ENCODE measurements around the gene NECTIN1.

NECTIN1 gene

GRCh38 chr11:119644502-119644901, 84.5 kb downstream of the NECTIN1 start:
- Histone ChIP-seq H3K4me1 (ENCODE audit: control insufficient read depth, insufficient read depth, low read length, poor library complexity, severe bottlenecking) (no peaks in the 10 kb centered on the region), H3K27me3 (replicated peaks; ENCODE audit: control insufficient read depth, insufficient read depth, low read length, poor library complexity, severe bottlenecking) (no peaks in the 10 kb centered on the region), H3K9me3 (ENCODE audit: control insufficient read depth, low read length) (no peaks in the 10 kb centered on the region), H3K4me3 (ENCODE audit: insufficient read depth, low read depth, low read length, poor library complexity, severe bottlenecking) (no peak overlapping the region), H3K36me3 (ENCODE audit: control insufficient read depth, insufficient read depth, low read length) (no peaks in the 10 kb centered on the region), H3K27ac (ENCODE audit: insufficient read depth, low read length, poor library complexity, severe bottlenecking) (no peak overlapping the region)
- DNase-seq = no peak

GRCh38 chr11:119643876-119644225, 85.1 kb downstream of the NECTIN1 start:
- Histone ChIP-seq H3K4me1 (ENCODE audit: control insufficient read depth, insufficient read depth, low read length, poor library complexity, severe bottlenecking) (no peaks in the 10 kb centered on the region), H3K4me3 (ENCODE audit: insufficient read depth, low read depth, low read length, poor library complexity, severe bottlenecking) (no peak overlapping the region), H3K9me3 (ENCODE audit: control insufficient read depth, low read length) (no peaks in the 10 kb centered on the region), H3K27ac (ENCODE audit: insufficient read depth, low read length, poor library complexity, severe bottlenecking) (no peak overlapping the region), H3K27me3 (replicated peaks; ENCODE audit: control insufficient read depth, insufficient read depth, low read length, poor library complexity, severe bottlenecking) (no peaks in the 10 kb centered on the region), H3K36me3 (ENCODE audit: control insufficient read depth, insufficient read depth, low read length) (no peaks in the 10 kb centered on the region)
- DNase-seq = no peak

- Histone ChIP-seq H3K27ac (ENCODE audit: insufficient read depth, low read length, poor library complexity, severe bottlenecking) (no peak overlapping the region), H3K36me3 (ENCODE audit: control insufficient read depth, insufficient read depth, low read length) (no peaks in the 10 kb centered on the region), H3K4me3 (ENCODE audit: insufficient read depth, low read depth, low read length, poor library complexity, severe bottlenecking) (no peak overlapping the region), H3K4me1 (ENCODE audit: control insufficient read depth, insufficient read depth, low read length, poor library complexity, severe bottlenecking) (no peaks in the 10 kb centered on the region), H3K27me3 (replicated peaks; ENCODE audit: control insufficient read depth, insufficient read depth, low read length, poor library complexity, severe bottlenecking) (no peaks in the 10 kb centered on the region), H3K9me3 (ENCODE audit: control insufficient read depth, low read length) (no peaks in the 10 kb centered on the region)
- no peak for DNase-seq
Measured at GRCh38 chr11:119643212-119643875, 85.7 kb downstream of the NECTIN1 start.

GRCh38 chr11:119641983-119642745, 86.8 kb downstream of the NECTIN1 start:
- no peaks in the 10 kb centered on the region for H3K27me3 ChIP-seq (replicated peaks; ENCODE audit: control insufficient read depth, insufficient read depth, low read length, poor library complexity, severe bottlenecking)
- H3K9me3 ChIP-seq (ENCODE audit: control insufficient read depth, low read length) = no peaks in the 10 kb centered on the region
- H3K4me1 ChIP-seq (ENCODE audit: control insufficient read depth, insufficient read depth, low read length, poor library complexity, severe bottlenecking) = no peaks in the 10 kb centered on the region
- H3K36me3 ChIP-seq (ENCODE audit: control insufficient read depth, insufficient read depth, low read length) = no peaks in the 10 kb centered on the region
- no peak for DNase-seq
- no peak overlapping the region for H3K27ac ChIP-seq (ENCODE audit: insufficient read depth, low read length, poor library complexity, severe bottlenecking)
- no peak overlapping the region for H3K4me3 ChIP-seq (ENCODE audit: insufficient read depth, low read depth, low read length, poor library complexity, severe bottlenecking)

- H3K9me3 ChIP-seq (ENCODE audit: control insufficient read depth, low read length) = no peaks in the 10 kb centered on the region
- H3K36me3 ChIP-seq (ENCODE audit: control insufficient read depth, insufficient read depth, low read length) = no peaks in the 10 kb centered on the region
- H3K4me3 ChIP-seq (ENCODE audit: insufficient read depth, low read depth, low read length, poor library complexity, severe bottlenecking) = no peak overlapping the region
- H3K27ac ChIP-seq (ENCODE audit: insufficient read depth, low read length, poor library complexity, severe bottlenecking) = no peak overlapping the region
- no peaks in the 10 kb centered on the region for H3K4me1 ChIP-seq (ENCODE audit: control insufficient read depth, insufficient read depth, low read length, poor library complexity, severe bottlenecking)
- no peaks in the 10 kb centered on the region for H3K27me3 ChIP-seq (replicated peaks; ENCODE audit: control insufficient read depth, insufficient read depth, low read length, poor library complexity, severe bottlenecking)
- no peak for DNase-seq
Measured at GRCh38 chr11:119640541-119640940, 88.5 kb downstream of the NECTIN1 start.

GRCh38 chr11:119639642-119640205, 89.3 kb downstream of the NECTIN1 start:
- Histone ChIP-seq H3K4me3 (ENCODE audit: insufficient read depth, low read depth, low read length, poor library complexity, severe bottlenecking) (no peak overlapping the region), H3K27me3 (replicated peaks; ENCODE audit: control insufficient read depth, insufficient read depth, low read length, poor library complexity, severe bottlenecking) (no peaks in the 10 kb centered on the region), H3K27ac (ENCODE audit: insufficient read depth, low read length, poor library complexity, severe bottlenecking) (no peak overlapping the region), H3K4me1 (ENCODE audit: control insufficient read depth, insufficient read depth, low read length, poor library complexity, severe bottlenecking) (no peaks in the 10 kb centered on the region), H3K36me3 (ENCODE audit: control insufficient read depth, insufficient read depth, low read length) (no peaks in the 10 kb centered on the region), H3K9me3 (ENCODE audit: control insufficient read depth, low read length) (no peaks in the 10 kb centered on the region)
- DNase-seq = no peak

GRCh38 chr11:119638851-119639250, 90.1 kb downstream of the NECTIN1 start:
- Histone ChIP-seq H3K4me3 (ENCODE audit: insufficient read depth, low read depth, low read length, poor library complexity, severe bottlenecking) (no peak overlapping the region), H3K4me1 (ENCODE audit: control insufficient read depth, insufficient read depth, low read length, poor library complexity, severe bottlenecking) (no peaks in the 10 kb centered on the region), H3K27me3 (replicated peaks; ENCODE audit: control insufficient read depth, insufficient read depth, low read length, poor library complexity, severe bottlenecking) (no peaks in the 10 kb centered on the region), H3K36me3 (ENCODE audit: control insufficient read depth, insufficient read depth, low read length) (no peaks in the 10 kb centered on the region), H3K27ac (ENCODE audit: insufficient read depth, low read length, poor library complexity, severe bottlenecking) (no peak overlapping the region), H3K9me3 (ENCODE audit: control insufficient read depth, low read length) (no peaks in the 10 kb centered on the region)
- DNase-seq = no peak

GRCh38 chr11:119637481-119637880, 91.5 kb downstream of the NECTIN1 start:
- H3K36me3 ChIP-seq (ENCODE audit: control insufficient read depth, insufficient read depth, low read length) = no peaks in the 10 kb centered on the region
- no peaks in the 10 kb centered on the region for H3K4me1 ChIP-seq (ENCODE audit: control insufficient read depth, insufficient read depth, low read length, poor library complexity, severe bottlenecking)
- no peaks in the 10 kb centered on the region for H3K27me3 ChIP-seq (replicated peaks; ENCODE audit: control insufficient read depth, insufficient read depth, low read length, poor library complexity, severe bottlenecking)
- no peaks in the 10 kb centered on the region for H3K9me3 ChIP-seq (ENCODE audit: control insufficient read depth, low read length)
- DNase-seq = no peak
- H3K4me3 ChIP-seq (ENCODE audit: insufficient read depth, low read depth, low read length, poor library complexity, severe bottlenecking) = no peak overlapping the region
- H3K27ac ChIP-seq (ENCODE audit: insufficient read depth, low read length, poor library complexity, severe bottlenecking) = no peak overlapping the region

- no peaks in the 10 kb centered on the region for H3K4me1 ChIP-seq (ENCODE audit: control insufficient read depth, insufficient read depth, low read length, poor library complexity, severe bottlenecking)
- no peaks in the 10 kb centered on the region for H3K36me3 ChIP-seq (ENCODE audit: control insufficient read depth, insufficient read depth, low read length)
- H3K27ac ChIP-seq (ENCODE audit: insufficient read depth, low read length, poor library complexity, severe bottlenecking) = no peak overlapping the region
- H3K27me3 ChIP-seq (replicated peaks; ENCODE audit: control insufficient read depth, insufficient read depth, low read length, poor library complexity, severe bottlenecking) = no peaks in the 10 kb centered on the region
- H3K4me3 ChIP-seq (ENCODE audit: insufficient read depth, low read depth, low read length, poor library complexity, severe bottlenecking) = no peak overlapping the region
- DNase-seq = no peak
- H3K9me3 ChIP-seq (ENCODE audit: control insufficient read depth, low read length) = no peaks in the 10 kb centered on the region
Measured at GRCh38 chr11:119635776-119636175, 93.2 kb downstream of the NECTIN1 start.

GRCh38 chr11:119635041-119635740, 93.8 kb downstream of the NECTIN1 start:
- Histone ChIP-seq H3K4me3 (ENCODE audit: insufficient read depth, low read depth, low read length, poor library complexity, severe bottlenecking) (no peak overlapping the region), H3K27me3 (replicated peaks; ENCODE audit: control insufficient read depth, insufficient read depth, low read length, poor library complexity, severe bottlenecking) (no peaks in the 10 kb centered on the region), H3K4me1 (ENCODE audit: control insufficient read depth, insufficient read depth, low read length, poor library complexity, severe bottlenecking) (no peaks in the 10 kb centered on the region), H3K27ac (ENCODE audit: insufficient read depth, low read length, poor library complexity, severe bottlenecking) (no peak overlapping the region), H3K36me3 (ENCODE audit: control insufficient read depth, insufficient read depth, low read length) (no peaks in the 10 kb centered on the region), H3K9me3 (ENCODE audit: control insufficient read depth, low read length) (no peaks in the 10 kb centered on the region)
- no peak for DNase-seq
